CD14-positive monocyte (primary cell): Measurements from ENCODE around the gene VASH2. TPM values are rescaled to one million over a fixed set of nuclear protein-coding genes. Genes with fewer than 3 reads are reported as not detected.
"Not testable (repeated sequence)": the region's sequence is repeated elsewhere in the genome, so short reads cannot be mapped to it uniquely, and the experiment has no call there.

Experiments used
- DNase-seq, 3 donors: peaks; one replicate each; pipeline ENCODE4 v3.0.0-alpha.2; 2011 to 2022
- H2AFZ ChIP-seq: 2 replicates; pipeline ENCODE4 v1.6.0; 2012; ENCODE audit warnings: mild to moderate bottlenecking, low read depth, low read length, inconsistent platforms; ENCODE audit not compliant: insufficient read depth, poor library complexity, severe bottlenecking
- H3K27ac ChIP-seq, 2 donors: 1 replicate in 1 of 2; 2 replicates in 1 of 2; pipeline ENCODE4 v1.5.1; 2012 to 2013; ENCODE audit warnings: low read length in 2 of 2, control low read depth in 1 of 2, inconsistent platforms in 1 of 2, low read depth in 1 of 2, mild to moderate bottlenecking in 1 of 2
- H3K27me3 ChIP-seq, 2 donors: one replicate each; pipeline versions ENCODE4 v1.6.0 to v1.6.1; 2011 to 2013; ENCODE audit warnings: low read length in 2 of 2; ENCODE audit not compliant: control insufficient read depth in 2 of 2, insufficient read depth in 2 of 2
- H3K36me3 ChIP-seq, 2 donors: replicated peaks in 1 of 2; 1 replicate in 1 of 2; 2 replicates in 1 of 2; pipeline versions ENCODE4 v1.5.1 to v1.6.1; 2012 to 2013; ENCODE audit warnings: low read length in 2 of 2, control low read depth in 1 of 2, inconsistent platforms in 1 of 2, mild to moderate bottlenecking in 1 of 2; ENCODE audit not compliant: insufficient read depth in 2 of 2, control insufficient read depth in 1 of 2
- H3K4me1 ChIP-seq, 2 donors: 1 replicate in 1 of 2; 2 replicates in 1 of 2; pipeline versions ENCODE4 v1.5.1 to v1.6.1; 2012 to 2013; ENCODE audit warnings: low read length in 2 of 2, control low read depth in 1 of 2, inconsistent platforms in 1 of 2, mild to moderate bottlenecking in 1 of 2, moderate library complexity in 1 of 2; ENCODE audit not compliant: insufficient read depth in 2 of 2, control insufficient read depth in 1 of 2
- H3K4me2 ChIP-seq: replicated peaks from 2 replicates; pipeline ENCODE3; 2012; ENCODE audit warnings: low read length, moderate library complexity, mild to moderate bottlenecking; ENCODE audit not compliant: poor library complexity, severe bottlenecking; ENCODE audit errors: extremely low read depth
- H3K4me3 ChIP-seq, 3 experiments: fragments of 200-600 bp in 1 of 3; sonication (generic) in 1 of 3; replicated peaks in 1 of 3; 1 replicate in 2 of 3; 2 replicates in 1 of 3; pipeline ENCODE4 v1.5.1; 2011 to 2013; ENCODE audit warnings: low read length in 3 of 3, mild to moderate bottlenecking in 3 of 3, control low read depth in 2 of 3, low read depth in 2 of 3, inconsistent platforms in 1 of 3, moderate library complexity in 1 of 3
- H3K79me2 ChIP-seq: 2 replicates; pipeline ENCODE4 v1.6.0; 2012; ENCODE audit warnings: mild to moderate bottlenecking, control low read depth, inconsistent platforms, low read length, moderate library complexity; ENCODE audit not compliant: insufficient read depth
- H3K9ac ChIP-seq: 2 replicates; pipeline ENCODE4 v1.6.0; 2017; ENCODE audit warnings: low read length, mild to moderate bottlenecking; ENCODE audit not compliant: insufficient read depth, poor library complexity, severe bottlenecking
- H3K9me3 ChIP-seq, 2 donors: replicated peaks in 1 of 2; 1 replicate in 1 of 2; 2 replicates in 1 of 2; pipeline versions ENCODE4 v1.5.1 to v1.6.1; 2012 to 2013; ENCODE audit warnings: low read length in 2 of 2, control low read depth in 1 of 2; ENCODE audit not compliant: control insufficient read depth in 1 of 2, insufficient read depth in 1 of 2
- H4K20me1 ChIP-seq: 2 replicates; pipeline ENCODE4 v1.6.0; 2012; ENCODE audit warnings: mild to moderate bottlenecking, low read length, control low read depth, moderate library complexity; ENCODE audit not compliant: insufficient read depth
- H3K27ac Mint-ChIP-seq, 7 donors: one replicate each; pipeline ENCODE4 v1.8.0; 2020; ENCODE audit warnings: mild to moderate bottlenecking in 7 of 7, mixed read lengths in 7 of 7, moderate library complexity in 6 of 7, inconsistent platforms in 2 of 7
- H3K27me3 Mint-ChIP-seq, 3 donors: one replicate each; pipeline ENCODE4 v1.8.0; 2021 to 2022; ENCODE audit warnings: low read depth in 3 of 3, mild to moderate bottlenecking in 3 of 3, mixed read lengths in 3 of 3, moderate library complexity in 3 of 3, inconsistent platforms in 1 of 3
- H3K36me3 Mint-ChIP-seq, 2 donors: one replicate each; pipeline ENCODE4 v1.8.0; 2020; ENCODE audit warnings: mixed read lengths in 2 of 2, inconsistent platforms in 1 of 2, mild to moderate bottlenecking in 1 of 2
- H3K4me1 Mint-ChIP-seq: one replicate; pipeline ENCODE4 v1.8.0; 2020; ENCODE audit warnings: mild to moderate bottlenecking, mixed read lengths
- H3K4me3 Mint-ChIP-seq, 2 donors: one replicate each; pipeline ENCODE4 v1.8.0; 2020; ENCODE audit warnings: mild to moderate bottlenecking in 2 of 2, mixed read lengths in 2 of 2, moderate library complexity in 1 of 2
- H3K9me3 Mint-ChIP-seq, 7 donors: one replicate each; pipeline ENCODE4 v1.8.0; 2020 to 2022; ENCODE audit warnings: mixed read lengths in 7 of 7, mild to moderate bottlenecking in 6 of 7, moderate library complexity in 6 of 7, inconsistent platforms in 2 of 7
- CTCF ChIP-seq: fragments of 200-600 bp; IDR thresholded peaks from one replicate; pipeline ENCODE4 v1.8.0; 2022; ENCODE audit warnings: antibody characterized with exemption, mild to moderate bottlenecking
- WGBS: methylation state at CpG from one replicate; pipeline ENCODE4 v1.1.5; 2013; ENCODE audit warnings: missing lambda C conversion rate; ENCODE audit not compliant: insufficient coverage; 5-methylcytosine and 5-hydroxymethylcytosine counted together
- intact Hi-C, 2 donors: fragments of 100-400 bp; cut with micrococcal nuclease; formaldehyde crosslinking; loops; one replicate each; pipeline versions ENCODE4 v1.15.0 to v1.15.1; 2023
- polyA plus RNA-seq, 3 donors: library from polyadenylated mRNA; depleted of rRNA in 1 of 3; unstranded in 2 of 3; stranded (reverse) in 1 of 3; fragments of 300-500 nt in 2 of 3; fragments of >200 nt in 1 of 3; fragmentation: Illumina TruSeq in 2 of 3; gene quantifications; 1 replicate in 2 of 3; 2 replicates in 1 of 3; pipeline ENCODE4 v1.2.3, GENCODE V29; 2012 to 2021

Gene VASH2
- polyA plus RNA-seq, 3 donors = 0.07 TPM; not detected in 2

DNA sequence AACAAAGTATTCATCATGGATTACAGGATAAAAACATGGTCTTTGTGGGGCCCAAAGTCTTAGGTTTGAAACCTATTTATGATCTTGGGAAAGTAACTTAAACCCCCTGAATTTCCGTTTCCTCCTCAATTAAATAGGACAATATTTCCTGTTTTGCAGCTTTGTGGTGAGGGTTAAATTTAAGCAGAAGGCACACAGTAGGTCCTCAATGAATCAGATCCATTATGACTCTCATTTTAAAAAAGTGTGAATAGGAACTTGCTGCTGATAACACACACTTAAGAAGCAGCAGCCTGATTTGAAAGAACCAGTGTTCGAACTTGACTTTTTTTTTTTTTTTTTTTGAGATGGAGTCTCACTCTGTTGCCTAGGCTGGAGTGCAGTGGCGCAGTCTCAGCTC lies 41.4 kb upstream of the VASH2 start:
- Mint-ChIP-seq H3K27me3 (peaks cover 0 to 1% (median 0%) of the 10 kb centered on the region in 3 donors), H3K4me1 (peaks cover 1% of the 10 kb centered on the region), H3K4me3 (no peak overlapping the region), H3K9me3 (peaks cover 0 to 7% (median 4%) of the 10 kb centered on the region in 7 donors), H3K27ac (no peak overlapping the region), H3K36me3 (no peaks in the 10 kb centered on the region)
- no CpG with 5 or more reads among the region's 3 CpGs for WGBS
- Histone ChIP-seq H3K9me3 (no peaks in the 10 kb centered on the region), H3K9ac (no peak overlapping the region), H4K20me1 (no peaks in the 10 kb centered on the region), H3K79me2 (no peaks in the 10 kb centered on the region), H3K27me3 (no peaks in the 10 kb centered on the region), H2AFZ (no peak overlapping the region), H3K4me1 (no peaks in the 10 kb centered on the region), H3K4me2 (no peak overlapping the region), H3K4me3 (no peak overlapping the region), H3K36me3 (no peaks in the 10 kb centered on the region), H3K27ac (no peak overlapping the region)
- TF ChIP-seq CTCF = no peak
- DNase-seq = no peak
- intact Hi-C loops = no loop called here

DNA sequence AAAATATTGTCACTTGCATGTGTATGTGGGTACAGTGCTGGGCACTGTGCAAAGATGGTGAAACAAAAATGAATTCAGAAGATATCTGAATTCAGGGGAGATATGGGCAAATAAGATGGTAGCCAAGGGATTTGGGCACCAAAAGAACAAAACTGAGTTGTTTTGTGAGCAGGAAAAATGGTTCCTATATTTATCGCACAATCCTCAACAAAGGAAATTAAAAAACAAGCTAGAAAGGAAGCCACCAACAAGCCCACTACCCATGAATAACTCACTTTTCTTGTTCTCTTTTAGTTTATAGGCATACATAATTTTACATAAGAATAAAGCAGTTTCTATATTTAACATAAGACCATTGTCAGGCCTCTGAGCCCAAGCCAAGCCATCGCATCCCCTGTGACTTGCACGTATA lies 40.7 kb upstream of the VASH2 start:
- Histone ChIP-seq H3K36me3 (no peaks in the 10 kb centered on the region), H3K27ac (no peak overlapping the region), H3K9me3 (no peaks in the 10 kb centered on the region), H3K4me1 (no peaks in the 10 kb centered on the region), H3K4me3 (no peak overlapping the region), H3K79me2 (no peaks in the 10 kb centered on the region), H2AFZ (no peak overlapping the region), H4K20me1 (no peaks in the 10 kb centered on the region), H3K4me2 (no peak overlapping the region), H3K27me3 (no peaks in the 10 kb centered on the region), H3K9ac (no peak overlapping the region)
- no peaks in the 10 kb centered on the region for H3K4me1 Mint-ChIP-seq
- TF ChIP-seq CTCF = no peak
- intact Hi-C loops = no loop called here
- peaks cover 0 to 7% (median 3%) of the 10 kb centered on the region in 7 donors for H3K9me3 Mint-ChIP-seq
- no peak for DNase-seq
- WGBS = no CpG with 5 or more reads among the region's 3 CpGs
- H3K27me3 Mint-ChIP-seq = peaks cover 0 to 1% (median 0%) of the 10 kb centered on the region in 3 donors
- no peaks in the 10 kb centered on the region for H3K36me3 Mint-ChIP-seq
- no peak overlapping the region for H3K27ac Mint-ChIP-seq
- H3K4me3 Mint-ChIP-seq = no peak overlapping the region

DNA sequence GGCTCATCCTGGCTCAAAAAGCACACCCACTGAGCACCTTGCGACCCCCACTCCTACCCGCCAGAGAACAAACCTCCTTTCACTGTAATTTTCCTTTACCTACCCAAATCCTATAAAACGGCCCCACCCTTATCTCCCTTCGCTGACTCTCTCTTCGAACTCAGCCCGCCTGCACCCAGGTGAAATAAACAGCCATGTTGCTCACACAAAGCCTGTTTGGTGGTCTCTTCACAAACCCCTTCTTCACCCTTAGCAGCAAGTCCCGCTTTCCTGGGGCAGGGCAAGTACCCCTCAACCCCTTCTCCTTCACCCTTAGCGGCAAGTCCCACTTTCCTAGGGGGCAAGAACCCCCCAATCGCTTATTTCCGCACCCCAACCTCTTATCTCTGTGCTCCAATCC lies 40.1 kb upstream of the VASH2 start:
- H3K4me3 Mint-ChIP-seq, H3K27ac Mint-ChIP-seq, DNase-seq, H3K27me3 Mint-ChIP-seq, H3K27ac ChIP-seq, H3K27me3 ChIP-seq, H3K4me2 ChIP-seq, H3K79me2 ChIP-seq, H3K36me3 ChIP-seq, H3K9me3 Mint-ChIP-seq, H2AFZ ChIP-seq, H3K4me3 ChIP-seq, H4K20me1 ChIP-seq, H3K9ac ChIP-seq, H3K36me3 Mint-ChIP-seq, H3K4me1 Mint-ChIP-seq, intact Hi-C loops, H3K4me1 ChIP-seq, H3K9me3 ChIP-seq: not testable (repeated sequence)
- 95% methylated on average over 4 of the region's 10 CpGs for WGBS
